HUES48 (cell line): Measurements from ENCODE around the gene ATP5MK.
"Not testable (repeated sequence)": the region's sequence is repeated elsewhere in the genome, so short reads cannot be mapped to it uniquely, and the experiment has no call there.

ENCODE experiments used
- H3K27ac ChIP-seq: one replicate; pipeline ENCODE4 v1.7.0; 2013; ENCODE audit warnings: low read depth, low read length, inconsistent platforms
- H3K27me3 ChIP-seq: 2 replicates; pipeline ENCODE4 v1.6.1; 2013; ENCODE audit warnings: mild to moderate bottlenecking, low read length; ENCODE audit not compliant: control insufficient read depth, insufficient read depth
- H3K36me3 ChIP-seq: 2 replicates; pipeline ENCODE4 v1.6.1; 2013; ENCODE audit warnings: low read length; ENCODE audit not compliant: control insufficient read depth, insufficient read depth
- H3K4me1 ChIP-seq: 2 replicates; pipeline ENCODE4 v1.6.1; 2013; ENCODE audit warnings: mild to moderate bottlenecking, low read length; ENCODE audit not compliant: control insufficient read depth, insufficient read depth
- H3K4me3 ChIP-seq: 2 replicates; pipeline ENCODE4 v1.5.1; 2013; ENCODE audit warnings: mild to moderate bottlenecking, low read depth, low read length
- H3K9ac ChIP-seq: 2 replicates; pipeline ENCODE4 v1.6.1; 2013; ENCODE audit warnings: mild to moderate bottlenecking, low read depth, low read length, moderate library complexity
- H3K9me3 ChIP-seq: 2 replicates; pipeline ENCODE4 v1.6.1; 2013; ENCODE audit warnings: low read length; ENCODE audit not compliant: control insufficient read depth, insufficient read depth

ATP5MK gene

DNA sequence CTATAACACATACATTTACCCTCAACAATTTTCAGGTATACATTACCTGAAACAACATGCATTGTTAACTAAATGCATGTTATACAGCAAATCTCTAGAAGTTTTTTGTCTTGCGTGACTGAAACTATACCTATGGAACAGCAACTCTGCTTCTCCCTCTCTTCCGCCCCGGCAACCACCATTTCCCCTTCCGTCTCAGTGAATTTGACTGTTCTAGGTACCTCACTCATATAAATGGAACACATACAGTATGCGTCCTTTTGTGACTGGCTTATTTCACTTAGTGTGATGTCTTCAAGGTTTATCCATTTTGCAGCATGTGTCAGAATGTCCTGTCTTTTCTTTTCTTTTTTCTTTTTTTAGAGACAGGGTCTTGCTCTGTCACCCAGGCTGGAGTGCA is 33.4 kb upstream of the ATP5MK start:
- no peaks in the 10 kb centered on the region for H3K4me1 ChIP-seq
- H3K4me3 ChIP-seq: no peak overlapping the region
- H3K9ac ChIP-seq: no peak overlapping the region
- H3K27me3 ChIP-seq: no peaks in the 10 kb centered on the region
- H3K27ac ChIP-seq: no peak overlapping the region
- peaks cover 98% of the 10 kb centered on the region for H3K36me3 ChIP-seq
- H3K9me3 ChIP-seq: no peaks in the 10 kb centered on the region

DNA sequence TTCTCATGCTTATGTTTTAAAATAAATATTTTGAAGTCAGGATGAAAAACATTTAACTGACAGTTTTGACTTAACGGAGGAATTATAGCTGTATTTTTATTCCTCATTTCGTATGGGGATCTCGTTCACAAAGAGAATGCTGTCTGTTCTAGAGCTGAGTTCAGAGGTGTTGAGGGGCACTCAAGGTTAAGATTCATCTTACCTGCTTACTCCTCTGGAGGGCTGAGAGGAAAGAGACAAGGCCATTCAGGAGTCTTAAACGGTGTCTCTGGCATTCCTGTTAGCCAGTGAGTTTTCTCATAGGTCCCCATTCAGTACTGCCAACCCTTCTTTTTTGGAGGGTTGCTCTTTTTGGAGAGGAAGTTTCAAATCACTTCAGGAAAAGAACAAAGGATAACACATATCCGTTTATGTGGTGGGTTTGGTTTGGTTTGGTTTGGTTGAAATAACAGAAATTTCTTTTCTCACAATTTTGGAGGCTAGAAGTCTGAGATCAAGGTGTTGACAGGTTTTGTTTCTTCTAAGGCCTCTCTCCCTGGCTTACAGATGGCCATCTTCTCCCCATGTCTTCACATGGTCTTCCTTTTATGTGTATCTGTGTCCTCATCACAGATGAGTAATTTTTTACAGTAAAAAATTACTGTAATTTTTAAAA is 32.8 kb upstream of the ATP5MK start:
- Histone ChIP-seq H3K9me3 (no peaks in the 10 kb centered on the region), H3K27ac (no peak overlapping the region), H3K27me3 (no peaks in the 10 kb centered on the region), H3K4me1 (no peaks in the 10 kb centered on the region), H3K4me3 (no peak overlapping the region), H3K36me3 (peaks cover 98% of the 10 kb centered on the region), H3K9ac (no peak overlapping the region)

DNA sequence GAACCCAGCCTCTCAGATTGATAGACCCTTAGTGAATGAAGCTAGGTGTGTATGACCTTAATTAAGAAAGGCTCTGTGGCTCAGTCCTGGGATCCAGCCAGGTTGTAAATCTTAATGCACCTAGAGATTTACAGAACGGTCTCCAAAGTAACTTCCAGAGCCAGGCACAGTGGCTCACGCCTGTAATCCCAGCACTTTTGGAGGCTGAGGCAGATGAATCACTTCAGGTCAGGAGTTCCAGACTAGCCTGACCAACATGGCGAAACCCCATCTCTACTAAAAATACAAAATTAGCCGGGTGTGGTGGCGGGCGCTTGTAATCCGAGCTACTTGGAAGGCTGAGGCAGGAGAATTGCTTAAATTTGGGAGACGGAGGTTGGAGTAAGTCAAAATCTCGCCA is 31.6 kb upstream of the ATP5MK start:
- Histone ChIP-seq H3K9ac (no peak overlapping the region), H3K27me3 (no peaks in the 10 kb centered on the region), H3K4me3 (no peak overlapping the region), H3K4me1 (no peaks in the 10 kb centered on the region), H3K27ac (no peak overlapping the region), H3K36me3 (peaks cover 99% of the 10 kb centered on the region), H3K9me3 (no peaks in the 10 kb centered on the region)

DNA sequence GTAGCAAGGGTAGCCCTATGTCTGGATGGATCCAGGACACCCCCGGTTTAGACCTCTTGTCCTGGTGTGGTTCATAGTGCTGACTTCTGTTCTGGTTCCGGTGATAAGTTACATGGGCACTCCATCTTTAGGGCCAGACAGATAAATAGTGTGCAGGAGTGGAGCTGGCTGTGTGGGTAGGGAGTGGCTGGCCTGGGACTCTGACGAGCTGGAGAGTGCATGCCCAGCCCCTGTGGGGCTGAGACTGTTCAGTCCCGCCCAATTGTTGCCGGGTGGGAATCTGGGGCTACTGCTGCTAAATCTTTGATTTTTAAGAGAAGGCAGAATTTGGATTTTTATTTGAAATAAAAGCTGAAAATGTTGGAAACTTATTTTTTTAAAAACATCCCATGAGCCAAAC is 27.5 kb upstream of the ATP5MK start:
- Histone ChIP-seq H3K4me1 (no peaks in the 10 kb centered on the region), H3K36me3 (peaks cover 96% of the 10 kb centered on the region), H3K9ac (no peak overlapping the region), H3K27ac (no peak overlapping the region), H3K9me3 (no peaks in the 10 kb centered on the region), H3K27me3 (no peaks in the 10 kb centered on the region), H3K4me3 (no peak overlapping the region)

DNA sequence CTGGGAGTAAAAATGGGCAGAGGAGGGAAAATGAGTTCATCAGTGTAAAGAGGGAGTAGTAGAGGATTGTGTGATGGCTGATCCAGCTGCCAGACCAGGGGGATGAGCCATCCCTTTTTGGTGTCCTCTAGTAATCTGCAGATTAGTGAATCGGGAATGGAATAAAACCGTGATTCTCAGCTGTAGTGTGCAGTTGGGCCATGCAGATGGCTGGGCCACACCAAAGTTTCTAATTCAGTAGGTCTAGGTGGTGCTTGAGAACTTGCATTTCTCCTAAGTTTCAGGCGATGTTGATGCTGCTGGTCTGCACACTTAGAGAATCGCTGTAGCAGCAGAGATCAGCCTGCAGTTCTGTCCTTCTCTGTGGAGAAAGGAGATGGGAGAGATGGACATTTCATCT is 22.8 kb upstream of the ATP5MK start:
- H3K4me1 ChIP-seq: no peaks in the 10 kb centered on the region
- H3K4me3 ChIP-seq: no peak overlapping the region
- H3K27me3 ChIP-seq: no peaks in the 10 kb centered on the region
- no peak overlapping the region for H3K9ac ChIP-seq
- H3K27ac ChIP-seq: no peak overlapping the region
- H3K9me3 ChIP-seq: no peaks in the 10 kb centered on the region
- H3K36me3 ChIP-seq: peaks cover 96% of the 10 kb centered on the region

DNA sequence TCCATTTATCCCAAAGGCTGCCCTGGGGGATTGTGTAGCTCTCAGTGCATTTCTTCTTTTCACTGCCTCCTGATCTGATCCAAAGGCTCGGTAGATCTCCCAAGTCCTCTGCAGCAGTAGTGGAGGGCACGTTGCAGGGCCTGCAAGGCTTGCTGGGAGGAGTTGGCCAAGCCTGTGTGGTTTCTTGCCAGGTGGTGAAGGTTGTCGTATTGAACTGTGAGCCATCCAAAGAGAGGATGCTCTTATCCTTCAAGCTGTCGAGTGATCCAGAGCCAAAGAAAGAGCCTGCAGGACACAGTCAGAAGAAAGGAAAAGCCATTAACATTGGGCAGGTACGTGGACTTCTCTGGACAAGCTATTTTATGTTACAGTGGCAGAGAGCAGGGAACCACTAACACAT is 21.3 kb upstream of the ATP5MK start:
- Histone ChIP-seq H3K36me3 (peaks cover 96% of the 10 kb centered on the region), H3K9me3 (no peaks in the 10 kb centered on the region), H3K4me1 (no peaks in the 10 kb centered on the region), H3K9ac (no peak overlapping the region), H3K27ac (no peak overlapping the region), H3K4me3 (no peak overlapping the region), H3K27me3 (no peaks in the 10 kb centered on the region)

DNA sequence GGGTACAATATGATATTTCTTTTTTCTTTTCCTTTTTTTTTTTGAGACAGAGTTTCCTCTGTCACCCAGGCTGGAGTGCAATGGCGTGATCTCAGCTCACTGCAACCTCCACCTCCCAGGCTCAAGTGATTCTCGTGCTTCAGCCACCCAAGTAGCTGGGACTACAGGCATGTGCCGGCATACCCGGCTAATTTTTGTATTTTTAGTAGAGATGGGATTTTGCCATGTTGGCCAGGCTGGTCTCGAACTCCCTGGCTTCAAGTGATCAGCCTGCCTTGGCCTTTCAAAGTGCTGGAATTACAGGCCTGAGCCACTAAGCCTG is 20.8 kb upstream of the ATP5MK start:
- H3K4me3 ChIP-seq, H3K27ac ChIP-seq, H3K27me3 ChIP-seq, H3K9me3 ChIP-seq, H3K9ac ChIP-seq, H3K4me1 ChIP-seq: not testable (repeated sequence)
- H3K36me3 ChIP-seq: peaks cover 96% of the 10 kb centered on the region

DNA sequence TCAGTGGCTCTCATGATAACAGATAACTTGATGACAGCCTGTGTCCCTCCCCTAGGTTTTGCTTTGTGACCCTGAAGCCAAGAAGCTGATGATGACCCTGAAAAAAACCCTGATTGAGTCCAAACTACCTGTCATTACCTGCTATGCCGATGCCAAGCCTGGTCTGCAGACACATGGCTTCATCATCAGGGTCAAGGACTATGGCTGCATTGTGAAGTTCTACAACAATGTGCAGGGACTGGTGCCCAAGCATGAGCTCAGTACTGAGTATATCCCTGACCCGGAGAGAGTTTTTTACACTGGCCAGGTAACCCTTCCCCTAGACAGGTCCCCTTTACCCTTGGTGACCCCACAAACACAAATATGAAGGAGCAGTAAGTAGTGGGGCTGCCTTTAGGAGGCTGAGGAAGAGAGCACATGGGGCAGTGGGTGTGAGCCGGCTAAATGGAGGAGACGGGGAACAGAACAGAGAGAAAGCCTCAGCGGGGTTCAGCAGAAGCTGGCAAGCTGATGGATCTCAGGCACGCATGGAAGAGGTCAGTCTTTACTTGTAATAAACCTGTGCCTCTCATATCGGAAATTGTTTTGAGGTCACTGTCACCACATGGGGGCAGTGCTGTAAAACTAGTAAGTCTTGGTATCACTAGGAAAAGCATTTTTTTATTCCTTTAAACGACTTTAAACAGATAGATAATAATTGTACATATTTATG is 20.3 kb upstream of the ATP5MK start:
- H3K4me3 ChIP-seq: no peak overlapping the region
- no peaks in the 10 kb centered on the region for H3K9me3 ChIP-seq
- no peak overlapping the region for H3K27ac ChIP-seq
- H3K4me1 ChIP-seq: no peaks in the 10 kb centered on the region
- H3K9ac ChIP-seq: no peak overlapping the region
- H3K36me3 ChIP-seq: peaks cover 99% of the 10 kb centered on the region
- no peaks in the 10 kb centered on the region for H3K27me3 ChIP-seq

DNA sequence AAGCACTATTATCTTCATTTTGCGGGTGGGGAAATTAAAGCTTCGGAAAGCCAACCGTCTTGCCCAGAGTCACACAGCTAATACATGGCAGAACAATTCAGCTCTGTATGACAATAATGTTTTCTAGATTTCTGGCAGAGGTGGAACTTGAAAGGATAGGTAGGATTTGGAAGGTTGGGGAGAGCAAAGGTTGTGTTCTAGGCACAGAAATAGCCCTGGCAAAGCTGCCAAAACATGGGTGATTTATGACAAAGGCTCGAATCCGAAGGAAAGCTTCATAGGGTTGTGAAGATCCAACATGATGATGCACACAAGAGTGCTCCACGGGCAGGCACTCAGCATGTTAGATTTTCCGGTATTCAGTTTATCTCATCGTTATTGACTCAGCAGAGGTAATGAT is 19.3 kb upstream of the ATP5MK start:
- H3K9me3 ChIP-seq: no peaks in the 10 kb centered on the region
- no peaks in the 10 kb centered on the region for H3K4me1 ChIP-seq
- no peaks in the 10 kb centered on the region for H3K27me3 ChIP-seq
- peaks cover 98% of the 10 kb centered on the region for H3K36me3 ChIP-seq
- no peak overlapping the region for H3K4me3 ChIP-seq
- H3K27ac ChIP-seq: no peak overlapping the region
- no peak overlapping the region for H3K9ac ChIP-seq

DNA sequence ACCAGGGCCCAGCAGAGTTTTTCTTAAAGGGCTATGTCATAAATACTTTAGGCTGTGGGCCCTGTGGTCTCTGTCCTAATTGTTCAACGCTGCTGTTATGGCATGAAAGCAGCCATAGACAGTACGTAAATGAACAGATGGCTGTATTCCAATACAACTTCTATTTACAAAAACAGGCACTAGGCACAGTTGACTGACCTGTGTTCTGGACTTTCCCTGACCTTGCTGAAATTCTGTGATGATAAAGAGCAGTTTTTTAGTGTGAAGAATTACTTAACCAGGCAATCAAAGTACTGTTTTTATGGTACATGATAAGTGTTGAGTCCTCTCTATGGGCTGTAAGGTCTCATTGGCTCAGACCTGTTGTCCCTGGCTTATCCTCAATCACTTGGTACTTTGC is 17.3 kb upstream of the ATP5MK start:
- Histone ChIP-seq H3K9ac (no peak overlapping the region), H3K4me3 (no peak overlapping the region), H3K4me1 (no peaks in the 10 kb centered on the region), H3K36me3 (peaks cover 98% of the 10 kb centered on the region), H3K27ac (no peak overlapping the region), H3K9me3 (no peaks in the 10 kb centered on the region), H3K27me3 (no peaks in the 10 kb centered on the region)

DNA sequence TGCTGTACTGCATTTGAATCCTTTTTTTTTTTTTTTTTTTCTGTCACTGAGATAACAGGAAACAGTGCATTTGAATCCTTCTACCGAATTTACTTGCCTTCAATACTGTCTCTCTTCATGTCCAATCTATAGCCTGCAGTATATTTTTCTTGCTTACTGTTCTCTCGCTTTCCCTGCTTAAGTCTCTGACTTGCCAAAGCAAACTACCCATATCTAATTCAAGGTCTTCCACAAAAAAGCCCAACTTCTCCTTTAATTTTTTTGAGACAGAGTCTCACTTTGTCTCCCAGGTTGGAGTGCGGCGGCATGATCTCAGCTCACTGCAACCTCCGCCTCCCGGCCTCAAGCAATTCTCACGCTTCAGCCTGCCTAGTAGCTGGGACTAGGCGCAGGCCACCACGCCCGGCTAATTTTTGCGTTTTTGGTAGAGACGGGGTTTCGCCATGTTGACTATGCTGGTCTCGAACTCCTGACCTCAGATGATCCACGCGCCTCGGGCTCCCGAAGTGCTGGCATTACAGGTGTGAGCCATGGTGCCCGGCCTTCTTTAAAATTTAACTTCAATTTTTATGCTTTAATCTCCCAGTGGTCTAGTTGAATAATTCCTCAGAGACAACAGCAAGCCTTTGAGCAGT is 1.0 kb upstream of the ATP5MK start:
- H3K9me3 ChIP-seq: no peaks in the 10 kb centered on the region
- H3K4me1 ChIP-seq: no peaks in the 10 kb centered on the region
- H3K36me3 ChIP-seq: peaks cover 65% of the 10 kb centered on the region
- peak overlapping the region; percentile 67 for H3K9ac ChIP-seq
- H3K4me3 ChIP-seq: peak overlapping the region; percentile 87
- H3K27ac ChIP-seq: no peak overlapping the region
- H3K27me3 ChIP-seq: no peaks in the 10 kb centered on the region
